HG03159 (cell line): ENCODE data around the gene STAM.

Source experiments
- ATAC-seq: cut with Tn5 transposase; IDR thresholded peaks from one replicate; pipeline ENCODE4 v1.9.1; 2021; ENCODE audit warnings: mild to moderate bottlenecking, moderate library complexity; ENCODE audit not compliant: unreplicated experiment

Gene STAM

DNA sequence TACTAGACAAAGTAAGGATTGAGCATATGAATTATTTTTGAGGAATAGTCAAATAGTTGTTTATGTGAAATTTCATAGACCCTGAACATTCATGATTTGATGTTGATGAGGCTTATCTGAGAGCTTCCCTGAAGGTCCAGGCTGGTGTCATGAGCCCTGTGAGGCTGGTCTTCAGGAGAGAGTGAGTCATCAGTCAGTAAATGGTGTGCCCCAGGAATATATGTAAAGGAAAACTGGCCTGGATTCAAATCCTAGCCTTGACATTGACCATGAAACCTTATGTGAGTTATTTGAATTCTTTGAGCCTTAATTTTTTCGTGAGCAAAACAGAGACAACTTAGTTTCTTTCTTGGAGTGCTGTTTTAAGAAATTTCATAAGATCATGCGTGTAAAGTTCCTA is 114.2 kb downstream of the STAM start:
- ATAC-seq: no peak

DNA sequence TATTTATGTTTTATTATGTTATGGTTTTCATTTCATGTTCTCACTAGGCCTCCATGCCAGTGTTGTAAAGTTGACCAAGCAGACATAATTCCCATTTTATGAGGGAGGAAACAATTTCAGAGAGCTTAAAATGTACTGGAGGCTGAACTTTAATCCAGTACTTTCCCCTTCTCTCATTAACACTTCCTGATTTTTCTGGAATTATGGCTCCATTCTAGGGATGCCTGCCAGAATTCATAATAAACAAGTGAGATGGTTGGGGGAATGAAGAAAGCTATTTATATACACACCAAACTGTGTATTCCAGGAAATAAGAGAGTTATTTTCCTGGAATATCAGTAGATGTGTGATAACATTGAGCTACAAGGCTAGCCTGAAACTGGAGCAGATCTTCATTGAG is 114.9 kb downstream of the STAM start:
- no peak for ATAC-seq

DNA sequence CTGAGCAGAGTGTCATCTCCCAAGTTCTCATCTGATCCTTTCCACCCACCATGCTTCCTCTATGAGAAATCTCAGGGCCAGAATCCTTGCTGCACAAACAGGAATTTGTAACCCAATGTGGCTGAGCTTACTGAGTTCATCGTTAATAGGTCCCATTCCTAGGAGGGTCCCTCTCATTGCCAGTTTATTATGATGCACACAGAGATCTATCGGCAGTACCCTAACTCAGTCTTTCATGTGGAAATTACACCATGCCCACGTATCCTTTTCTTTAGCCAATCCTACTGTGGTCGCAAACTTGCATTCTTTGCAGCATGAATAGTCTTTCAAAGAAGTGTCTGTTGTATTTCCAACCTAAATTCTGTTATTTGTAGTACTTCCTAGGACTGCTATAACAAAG is 120.2 kb downstream of the STAM start:
- no peak for ATAC-seq

DNA sequence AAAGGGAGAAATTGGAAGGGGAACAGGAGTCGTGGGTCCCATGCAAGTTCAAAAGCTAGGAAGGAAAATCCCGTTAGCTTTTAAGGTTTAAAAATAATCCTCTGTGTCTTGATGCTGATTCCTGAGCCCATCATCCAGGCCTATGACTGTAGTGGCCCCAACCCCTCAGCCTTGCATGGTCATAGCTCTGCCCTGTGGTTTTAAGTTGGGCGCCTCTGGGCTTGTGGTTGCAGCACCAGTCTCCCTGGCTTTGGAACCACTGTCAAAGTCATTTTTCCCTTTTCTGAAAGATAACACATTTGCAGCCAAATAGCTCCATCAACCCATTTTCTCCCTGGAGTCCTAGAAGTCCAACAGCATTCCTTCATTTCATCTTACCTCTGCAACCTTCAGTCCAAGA is 121.7 kb downstream of the STAM start:
- ATAC-seq: no peak
